Effector memory CD8-positive, alpha-beta T cell (primary cell): Measurements from ENCODE around the gene RNU1-3.
"Not testable (repeated sequence)": the region's sequence is repeated elsewhere in the genome, so short reads cannot be mapped to it uniquely, and the experiment has no call there.

Source experiments
- ATAC-seq: fragments of 150-1000 bp; cut with Tn5 transposase; replicated peaks from 2 replicates; pipeline ENCODE4 v1.10.0; 2021; ENCODE audit warnings: mild to moderate bottlenecking, moderate library complexity
- DNase-seq, 3 experiments: peaks; one replicate each; pipeline ENCODE4 v3.0.0; 2021
- H3K27ac Mint-ChIP-seq, 2 donors: one replicate each; pipeline ENCODE4 v1.8.0; 2022; ENCODE audit warnings: mild to moderate bottlenecking in 2 of 2, mixed read lengths in 2 of 2, moderate library complexity in 2 of 2
- H3K27me3 Mint-ChIP-seq, 2 donors: one replicate each; pipeline ENCODE4 v1.8.0; 2022; ENCODE audit warnings: mixed read lengths in 2 of 2
- H3K36me3 Mint-ChIP-seq: one replicate; pipeline ENCODE4 v1.8.0; 2022; ENCODE audit warnings: mild to moderate bottlenecking, moderate library complexity, mixed read lengths; ENCODE audit not compliant: insufficient read depth
- H3K4me1 Mint-ChIP-seq, 2 donors: one replicate each; pipeline ENCODE4 v1.8.0; 2022; ENCODE audit warnings: low read depth in 2 of 2, mixed read lengths in 2 of 2
- H3K4me3 Mint-ChIP-seq, 2 donors: one replicate each; pipeline ENCODE4 v1.8.0; 2022; ENCODE audit warnings: mild to moderate bottlenecking in 2 of 2, mixed read lengths in 2 of 2, moderate library complexity in 2 of 2
- H3K9me3 Mint-ChIP-seq, 2 donors: one replicate each; pipeline ENCODE4 v1.8.0; 2022; ENCODE audit warnings: mixed read lengths in 2 of 2

The RNU1-3 gene

GRCh38 chr1:16656981-16657683 is 9.6 kb downstream of the RNU1-3 start:
- ATAC-seq, H3K27ac Mint-ChIP-seq, H3K36me3 Mint-ChIP-seq, DNase-seq, H3K4me3 Mint-ChIP-seq, H3K27me3 Mint-ChIP-seq, H3K4me1 Mint-ChIP-seq, H3K9me3 Mint-ChIP-seq: not testable (repeated sequence)

- not testable (repeated sequence) for H3K9me3 Mint-ChIP-seq, H3K4me3 Mint-ChIP-seq, H3K4me1 Mint-ChIP-seq, DNase-seq, H3K27me3 Mint-ChIP-seq, H3K36me3 Mint-ChIP-seq, H3K27ac Mint-ChIP-seq
- ATAC-seq: peak; percentile 76
These were observed 10.2 kb downstream of the RNU1-3 start for GRCh38 chr1:16656574-16656973.

DNA sequence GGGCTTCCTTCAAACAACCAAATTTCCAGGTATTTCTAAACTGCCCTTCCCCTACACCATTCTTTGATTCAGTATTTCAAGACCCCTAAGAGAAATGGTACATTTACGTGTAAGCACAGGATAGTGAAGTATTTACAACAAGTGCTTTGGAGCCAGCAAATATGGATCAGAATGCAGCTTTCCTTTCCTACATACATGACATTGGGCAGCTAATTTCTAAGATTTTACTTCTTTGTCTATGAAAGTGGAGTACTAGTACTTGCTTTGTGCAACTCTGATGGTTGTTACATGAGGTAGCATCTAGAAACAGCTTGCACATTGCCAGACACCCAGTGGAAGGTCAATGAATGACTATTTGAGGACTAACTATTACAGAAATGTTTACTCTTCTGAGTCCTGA is 15.2 kb downstream of the RNU1-3 start:
- H3K27me3 Mint-ChIP-seq, H3K4me1 Mint-ChIP-seq, ATAC-seq, H3K9me3 Mint-ChIP-seq, H3K27ac Mint-ChIP-seq, H3K36me3 Mint-ChIP-seq, H3K4me3 Mint-ChIP-seq, DNase-seq: not testable (repeated sequence)

DNA sequence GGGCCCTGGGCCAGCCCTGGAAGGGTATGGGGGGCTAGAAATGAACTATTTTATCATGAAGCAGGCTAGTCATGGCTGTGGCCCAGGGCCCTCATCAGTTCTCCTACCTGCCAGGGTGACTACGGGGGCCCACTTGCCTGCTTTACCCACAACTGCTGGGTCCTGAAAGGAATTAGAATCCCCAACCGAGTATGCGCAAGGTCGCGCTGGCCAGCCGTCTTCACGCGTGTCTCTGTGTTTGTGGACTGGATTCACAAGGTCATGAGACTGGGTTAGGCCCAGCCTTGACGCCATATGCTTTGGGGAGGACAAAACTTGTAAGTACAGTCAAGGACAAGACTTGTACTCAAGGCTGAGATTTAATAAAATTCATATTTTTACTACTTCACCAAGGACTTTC is 16.8 kb downstream of the RNU1-3 start:
- H3K4me3 Mint-ChIP-seq, H3K9me3 Mint-ChIP-seq, H3K27me3 Mint-ChIP-seq, H3K4me1 Mint-ChIP-seq, DNase-seq, H3K36me3 Mint-ChIP-seq, H3K27ac Mint-ChIP-seq, ATAC-seq: not testable (repeated sequence)

DNA sequence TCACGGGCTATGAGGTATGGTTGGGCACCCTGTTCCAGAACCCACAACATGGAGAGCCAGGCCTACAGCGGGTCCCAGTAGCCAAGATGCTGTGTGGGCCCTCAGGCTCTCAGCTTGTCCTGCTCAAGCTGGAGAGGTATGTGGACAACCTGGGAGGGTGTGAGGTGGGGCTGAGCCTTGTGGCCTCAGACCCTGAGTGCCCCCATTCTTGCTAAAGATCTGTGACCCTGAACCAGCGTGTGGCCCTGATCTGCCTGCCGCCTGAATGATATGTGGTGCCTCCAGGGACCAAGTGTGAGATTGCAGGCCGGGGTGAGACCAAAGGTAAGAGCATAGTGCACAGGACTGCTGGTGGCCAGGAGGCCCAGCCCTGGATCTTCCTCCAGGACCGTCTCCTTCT is 17.4 kb downstream of the RNU1-3 start:
- H3K27ac Mint-ChIP-seq, H3K4me3 Mint-ChIP-seq, H3K36me3 Mint-ChIP-seq, DNase-seq, H3K4me1 Mint-ChIP-seq, ATAC-seq, H3K27me3 Mint-ChIP-seq, H3K9me3 Mint-ChIP-seq: not testable (repeated sequence)

DNA sequence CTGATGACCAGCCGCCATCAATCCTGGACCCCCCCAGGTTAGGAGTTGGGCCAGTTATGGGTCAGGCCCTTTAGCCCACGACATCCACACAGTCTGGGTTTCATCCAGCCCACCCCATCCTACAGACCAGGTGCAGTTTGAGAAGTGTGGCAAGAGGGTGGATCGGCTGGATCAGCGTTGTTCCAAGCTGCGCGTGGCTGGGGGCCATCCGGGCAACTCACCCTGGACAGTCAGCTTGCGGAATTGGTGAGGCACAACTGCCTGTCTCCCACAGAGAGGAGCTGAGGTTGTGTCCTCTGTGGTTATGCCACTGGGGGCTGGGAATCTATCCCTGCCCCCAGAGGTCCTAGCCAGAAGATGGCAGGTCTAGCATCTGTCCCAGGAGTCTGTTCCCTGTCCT is 18.0 kb downstream of the RNU1-3 start:
- not testable (repeated sequence) for H3K36me3 Mint-ChIP-seq, DNase-seq, H3K9me3 Mint-ChIP-seq, ATAC-seq, H3K4me1 Mint-ChIP-seq, H3K27ac Mint-ChIP-seq, H3K27me3 Mint-ChIP-seq
- H3K4me3 Mint-ChIP-seq: peak overlapping the region in 1 of 2 donors; percentile 14

- not testable (repeated sequence) for H3K27ac Mint-ChIP-seq
These were observed 18.5 kb downstream of the RNU1-3 start for GRCh38 chr1:16648250-16648649.

GRCh38 chr1:16647179-16648176 is 19.3 kb downstream of the RNU1-3 start:
- peak overlapping the region; percentile 25 to 49 for H3K4me3 Mint-ChIP-seq
- DNase-seq (peak in 1 of 3 experiments; percentile 2), ATAC-seq (peak; percentile 10)
- H3K9me3 Mint-ChIP-seq, H3K4me1 Mint-ChIP-seq, H3K27me3 Mint-ChIP-seq, H3K36me3 Mint-ChIP-seq, H3K27ac Mint-ChIP-seq: not testable (repeated sequence)

More at GRCh38 chr1:16648250-16648649, 18.5 kb downstream of the RNU1-3 start:
- not testable (repeated sequence) for H3K9me3 Mint-ChIP-seq, DNase-seq, H3K4me1 Mint-ChIP-seq, ATAC-seq, H3K36me3 Mint-ChIP-seq, H3K27me3 Mint-ChIP-seq
- peak overlapping the region in 1 of 2 donors; percentile 14 for H3K4me3 Mint-ChIP-seq

DNA sequence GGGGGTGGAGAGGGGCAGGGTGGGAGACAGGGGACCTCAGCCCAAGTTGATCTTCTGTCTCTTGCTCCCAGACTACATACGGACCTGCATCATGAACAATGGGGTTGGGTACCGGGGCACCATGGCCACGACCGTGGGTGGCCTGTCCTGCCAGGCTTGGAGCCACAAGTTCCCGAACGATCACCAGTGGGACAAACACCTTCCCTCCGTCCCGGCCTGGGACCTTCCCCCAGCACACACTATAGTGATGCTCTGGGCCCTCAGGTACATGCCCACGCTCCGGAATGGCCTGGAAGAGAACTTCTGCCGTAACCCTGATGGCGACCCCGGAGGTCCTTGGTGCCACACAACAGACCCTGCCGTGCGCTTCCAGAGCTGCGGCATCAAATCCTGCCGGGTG is 20.0 kb downstream of the RNU1-3 start:
- not testable (repeated sequence) for ATAC-seq, H3K36me3 Mint-ChIP-seq, H3K9me3 Mint-ChIP-seq, DNase-seq, H3K27me3 Mint-ChIP-seq, H3K4me1 Mint-ChIP-seq, H3K27ac Mint-ChIP-seq
- H3K4me3 Mint-ChIP-seq: peak overlapping the region in 1 of 2 donors; percentile 36

- not testable (repeated sequence) for H3K27me3 Mint-ChIP-seq, H3K9me3 Mint-ChIP-seq, ATAC-seq, H3K36me3 Mint-ChIP-seq, DNase-seq, H3K27ac Mint-ChIP-seq, H3K4me1 Mint-ChIP-seq
- H3K4me3 Mint-ChIP-seq: peak overlapping the region in 1 of 2 donors; percentile 36
These were observed 20.6 kb downstream of the RNU1-3 start for GRCh38 chr1:16646061-16646664.

GRCh38 chr1:16645271-16646060 is 21.3 kb downstream of the RNU1-3 start:
- not testable (repeated sequence) for H3K27me3 Mint-ChIP-seq, H3K4me1 Mint-ChIP-seq, H3K4me3 Mint-ChIP-seq, H3K36me3 Mint-ChIP-seq, H3K9me3 Mint-ChIP-seq, ATAC-seq, H3K27ac Mint-ChIP-seq
- DNase-seq: peak in 1 of 3 experiments; percentile 13

DNA sequence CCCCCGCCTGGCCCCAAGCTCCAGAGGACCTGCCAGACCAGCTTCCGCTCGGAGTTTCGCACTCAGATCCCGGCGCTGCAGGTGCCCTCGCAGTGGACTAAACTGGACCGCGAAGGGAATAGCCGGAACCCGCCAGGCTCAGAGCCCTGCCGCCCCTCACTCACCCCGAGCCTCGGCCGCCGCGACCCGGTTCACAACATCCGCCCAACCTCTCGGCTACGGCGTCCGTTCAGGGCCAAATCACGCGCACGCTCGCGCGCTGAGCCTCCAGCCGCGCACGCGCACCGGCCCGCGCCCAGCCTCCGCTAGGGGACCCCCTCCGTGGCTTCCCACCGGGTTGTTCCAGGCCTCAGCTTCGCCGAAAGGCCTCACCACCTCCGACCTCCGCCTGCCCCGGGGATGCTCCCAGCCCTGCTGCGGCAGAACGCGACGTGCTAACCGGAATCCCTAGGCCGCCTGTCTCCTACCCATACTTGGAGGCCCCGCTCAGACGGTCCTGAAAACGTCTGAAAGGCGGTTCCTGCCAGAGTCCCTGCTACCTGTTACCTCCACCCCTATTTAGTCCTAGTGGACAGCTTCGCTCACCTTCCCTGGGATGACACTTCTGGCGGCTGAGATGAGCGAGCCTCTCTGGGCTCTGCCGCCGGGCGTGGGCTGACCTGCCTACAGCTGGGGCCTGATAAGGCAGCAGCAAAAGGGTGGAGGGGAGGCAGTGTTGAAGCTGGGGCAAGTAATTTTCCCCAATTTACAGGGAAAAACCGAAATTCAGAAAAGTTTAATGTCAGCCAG is 22.1 kb downstream of the RNU1-3 start:
- peak; percentile 98 to 99 (median 99) for DNase-seq
- not testable (repeated sequence) for H3K36me3 Mint-ChIP-seq, H3K9me3 Mint-ChIP-seq, H3K4me1 Mint-ChIP-seq, H3K27ac Mint-ChIP-seq, H3K27me3 Mint-ChIP-seq, H3K4me3 Mint-ChIP-seq
- ATAC-seq: peak; percentile 86
